ENCODE results near the gene DAGLA.

- no peak for TF ChIP-seq CTCF (IDR thresholded peaks at IDR 0.05)
- no peak for TF ChIP-seq EZH2 (IDR thresholded peaks at IDR 0.05)
Measured at GRCh38 chr11:61765550-61766253, 85.5 kb downstream of the DAGLA start.

All from neural progenitor cell (in vitro differentiated cells).